Measurements from ENCODE around the gene SLC1A4. TPM values are rescaled to one million over a fixed set of nuclear protein-coding genes. Genes with fewer than 3 reads are reported as not detected.

Gene SLC1A4
- total RNA-seq, 2 donors from 2014 or later: 0.07 to 1.9 TPM

- TF ChIP-seq, protein P1, sequence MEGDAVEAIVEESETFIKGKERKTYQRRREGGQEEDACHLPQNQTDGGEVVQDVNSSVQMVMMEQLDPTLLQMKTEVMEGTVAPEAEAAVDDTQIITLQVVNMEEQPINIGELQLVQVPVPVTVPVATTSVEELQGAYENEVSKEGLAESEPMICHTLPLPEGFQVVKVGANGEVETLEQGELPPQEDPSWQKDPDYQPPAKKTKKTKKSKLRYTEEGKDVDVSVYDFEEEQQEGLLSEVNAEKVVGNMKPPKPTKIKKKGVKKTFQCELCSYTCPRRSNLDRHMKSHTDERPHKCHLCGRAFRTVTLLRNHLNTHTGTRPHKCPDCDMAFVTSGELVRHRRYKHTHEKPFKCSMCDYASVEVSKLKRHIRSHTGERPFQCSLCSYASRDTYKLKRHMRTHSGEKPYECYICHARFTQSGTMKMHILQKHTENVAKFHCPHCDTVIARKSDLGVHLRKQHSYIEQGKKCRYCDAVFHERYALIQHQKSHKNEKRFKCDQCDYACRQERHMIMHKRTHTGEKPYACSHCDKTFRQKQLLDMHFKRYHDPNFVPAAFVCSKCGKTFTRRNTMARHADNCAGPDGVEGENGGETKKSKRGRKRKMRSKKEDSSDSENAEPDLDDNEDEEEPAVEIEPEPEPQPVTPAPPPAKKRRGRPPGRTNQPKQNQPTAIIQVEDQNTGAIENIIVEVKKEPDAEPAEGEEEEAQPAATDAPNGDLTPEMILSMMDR (conservative IDR thresholded peaks at IDR 0.05): no peak
Measured at GRCh38 chr2:65050931-65051330, 61.7 kb downstream of the SLC1A4 start.

DNA sequence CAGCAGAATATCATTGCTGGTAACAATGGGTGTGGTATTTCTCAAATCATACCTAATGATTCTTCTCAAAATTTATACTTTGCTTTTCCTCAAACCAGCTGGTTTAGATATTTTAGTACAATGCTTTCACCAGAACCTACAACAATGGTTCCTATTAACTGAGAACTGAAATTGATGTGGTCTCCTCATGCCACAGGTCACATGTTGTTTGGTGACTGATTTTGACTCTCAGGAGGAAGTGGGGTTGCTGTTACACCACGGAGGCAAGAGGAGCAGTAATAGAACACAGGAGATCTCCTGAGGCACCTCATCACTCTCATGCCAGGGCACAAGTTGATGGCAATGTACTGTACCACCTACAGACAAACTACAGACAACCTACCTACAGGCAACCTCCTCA lies 64.0 kb downstream of the SLC1A4 start:
- H3K27me3 Mint-ChIP-seq (ENCODE audit: insufficient read depth): peaks cover 11% of the 10 kb centered on the region
- TF ChIP-seq, protein P1 (conservative IDR thresholded peaks at IDR 0.05): no peak

More at GRCh38 chr2:65050931-65051330, 61.7 kb downstream of the SLC1A4 start:
- H3K27me3 ChIP-seq (ENCODE audit: control insufficient read depth, insufficient read depth, low read length, poor library complexity, severe bottlenecking): no peaks in the 10 kb centered on the region
- H3K27ac ChIP-seq (ENCODE audit: low read depth, low read length): no peak overlapping the region
- Mint-ChIP-seq H3K4me1 (peaks cover 6% of the 10 kb centered on the region), H3K27ac (no peak overlapping the region), H3K27me3 (ENCODE audit: insufficient read depth) (peaks cover 11% of the 10 kb centered on the region), H3K9me3 (peaks cover 23% of the 10 kb centered on the region), H3K36me3 (ENCODE audit: low read depth) (peaks cover 38% of the 10 kb centered on the region), H3K4me3 (no peak overlapping the region)
- no peak overlapping the region for H3K4me3 ChIP-seq (ENCODE audit: low read length)
- peaks cover 4% of the 10 kb centered on the region for H3K36me3 ChIP-seq (ENCODE audit: control insufficient read depth, insufficient read depth, low read length)
- H3K9ac ChIP-seq (ENCODE audit: extremely low read depth, low read length, poor library complexity, severe bottlenecking): no peak overlapping the region
- H3K9me3 ChIP-seq (ENCODE audit: control insufficient read depth, low read length): peaks cover 20% of the 10 kb centered on the region
- DNase-seq: no peak
- no peaks in the 10 kb centered on the region for H3K4me1 ChIP-seq (ENCODE audit: control insufficient read depth, insufficient read depth, low read length)
- WGBS, 2 experiments (ENCODE audit: insufficient coverage in 1 of 2, insufficient read length in 1 of 2): 83 to 100% methylated on average over 2 to 3 of the region's 3 CpGs

DNA sequence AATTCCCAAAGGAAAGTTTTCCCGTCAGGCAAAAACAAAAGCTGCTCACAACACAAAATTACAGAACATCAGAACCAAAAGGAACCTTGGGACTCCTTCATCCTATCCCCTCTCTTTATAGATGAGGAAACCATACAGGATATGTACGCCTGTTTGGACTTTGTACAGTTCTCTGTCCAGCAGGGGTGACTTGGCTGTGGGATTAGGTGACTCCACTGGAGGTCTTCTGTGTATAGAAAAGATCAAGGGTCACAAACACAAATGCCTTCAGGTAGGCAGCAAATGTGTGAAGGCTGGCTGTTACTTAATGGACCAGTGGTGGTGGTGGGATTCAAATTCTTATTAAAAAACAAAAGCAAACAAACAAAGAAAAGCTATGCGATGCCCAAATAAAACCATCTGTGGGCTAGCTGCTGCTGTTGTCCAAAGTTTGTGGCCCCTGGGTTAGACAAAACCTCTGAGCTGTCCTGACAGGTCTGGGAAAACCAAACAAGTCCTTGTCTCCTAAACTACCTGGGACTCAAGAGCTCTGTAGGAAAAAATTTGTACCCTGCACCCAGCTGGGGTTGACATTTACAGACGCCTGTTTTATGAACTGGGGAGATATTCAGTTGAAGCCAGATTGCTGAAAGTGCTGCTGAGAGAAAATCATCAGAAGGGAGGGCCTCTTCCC lies 65.7 kb downstream of the SLC1A4 start:
- Mint-ChIP-seq H3K9me3 (no peaks in the 10 kb centered on the region), H3K4me3 (peak overlapping the region; percentile 85), H3K27ac (no peak overlapping the region), H3K4me1 (peaks cover 11% of the 10 kb centered on the region), H3K36me3 (ENCODE audit: low read depth) (peaks cover 17% of the 10 kb centered on the region), H3K27me3 (ENCODE audit: insufficient read depth) (peaks cover 11% of the 10 kb centered on the region)
- DNase-seq: no peak
- WGBS, 2 experiments (ENCODE audit: insufficient coverage in 1 of 2, insufficient read length in 1 of 2): 91 to 94% methylated on average over 3 to 4 of the region's 4 CpGs
- Histone ChIP-seq H3K36me3 (ENCODE audit: control insufficient read depth, insufficient read depth, low read length) (no peaks in the 10 kb centered on the region), H3K9me3 (ENCODE audit: control insufficient read depth, low read length) (no peaks in the 10 kb centered on the region), H3K27ac (ENCODE audit: low read depth, low read length) (no peak overlapping the region), H3K4me3 (ENCODE audit: low read length) (peak overlapping the region; percentile 88), H3K9ac (ENCODE audit: extremely low read depth, low read length, poor library complexity, severe bottlenecking) (no peak overlapping the region), H3K4me1 (ENCODE audit: control insufficient read depth, insufficient read depth, low read length) (no peaks in the 10 kb centered on the region), H3K27me3 (ENCODE audit: control insufficient read depth, insufficient read depth, low read length, poor library complexity, severe bottlenecking) (no peaks in the 10 kb centered on the region)
- TF ChIP-seq, protein P1 (conservative IDR thresholded peaks at IDR 0.05): no peak

More for the DNA sequence above, 64.0 kb downstream of the SLC1A4 start:
- H3K4me3 ChIP-seq (ENCODE audit: low read length): no peak overlapping the region
- H3K4me1 ChIP-seq (ENCODE audit: control insufficient read depth, insufficient read depth, low read length): no peaks in the 10 kb centered on the region
- WGBS, 2 experiments (ENCODE audit: insufficient coverage in 1 of 2, insufficient read length in 1 of 2): 80 to 94% methylated on average over 1 of the region's 1 CpG
- H3K4me1 Mint-ChIP-seq: peaks cover 10% of the 10 kb centered on the region
- no peak overlapping the region for H3K9ac ChIP-seq (ENCODE audit: extremely low read depth, low read length, poor library complexity, severe bottlenecking)
- peaks cover 12% of the 10 kb centered on the region for H3K9me3 ChIP-seq (ENCODE audit: control insufficient read depth, low read length)
- H3K27ac Mint-ChIP-seq: no peak overlapping the region
- no peaks in the 10 kb centered on the region for H3K36me3 ChIP-seq (ENCODE audit: control insufficient read depth, insufficient read depth, low read length)
- H3K9me3 Mint-ChIP-seq: peaks cover 12% of the 10 kb centered on the region
- H3K27me3 ChIP-seq (ENCODE audit: control insufficient read depth, insufficient read depth, low read length, poor library complexity, severe bottlenecking): no peaks in the 10 kb centered on the region
- DNase-seq: no peak
- no peak overlapping the region for H3K4me3 Mint-ChIP-seq
- no peak overlapping the region for H3K27ac ChIP-seq (ENCODE audit: low read depth, low read length)
- H3K36me3 Mint-ChIP-seq (ENCODE audit: low read depth): peaks cover 19% of the 10 kb centered on the region
